GM19455 (cell line): ENCODE results near the gene PPARA.

Source experiments
- ATAC-seq: cut with Tn5 transposase; IDR thresholded peaks from one replicate; pipeline ENCODE4 v1.9.1; 2021; ENCODE audit not compliant: unreplicated experiment

PPARA gene

GRCh38 chr22:46269564-46269963, 119.2 kb downstream of the PPARA start:
- ATAC-seq = no peak

- ATAC-seq = no peak
Observed at GRCh38 chr22:46272196-46272595, 121.9 kb downstream of the PPARA start.

- no peak for ATAC-seq
Observed at GRCh38 chr22:46272762-46273431, 122.6 kb downstream of the PPARA start.

- no peak for ATAC-seq
Observed at GRCh38 chr22:46273432-46274148, 123.3 kb downstream of the PPARA start.

GRCh38 chr22:46274381-46274780, 124.1 kb downstream of the PPARA start:
- ATAC-seq = no peak

GRCh38 chr22:46275455-46276122, 125.3 kb downstream of the PPARA start:
- no peak for ATAC-seq

- no peak for ATAC-seq
Observed at GRCh38 chr22:46276563-46276962, 126.2 kb downstream of the PPARA start.

- no peak for ATAC-seq
Observed at GRCh38 chr22:46278656-46279645, 128.6 kb downstream of the PPARA start.

- no peak for ATAC-seq
Observed at GRCh38 chr22:46280063-46280817, 129.9 kb downstream of the PPARA start.

- ATAC-seq = no peak
Observed at GRCh38 chr22:46280999-46281623, 130.8 kb downstream of the PPARA start.

- no peak for ATAC-seq
Observed at GRCh38 chr22:46281866-46282678, 131.7 kb downstream of the PPARA start.

GRCh38 chr22:46286006-46286405, 135.7 kb downstream of the PPARA start:
- no peak for ATAC-seq

GRCh38 chr22:46286941-46287872, 136.9 kb downstream of the PPARA start:
- ATAC-seq = no peak

GRCh38 chr22:46287873-46288751, 137.8 kb downstream of the PPARA start:
- no peak for ATAC-seq

GRCh38 chr22:46288846-46289243, 138.5 kb downstream of the PPARA start:
- no peak for ATAC-seq

- no peak for ATAC-seq
Observed at GRCh38 chr22:46289244-46289891, 139.0 kb downstream of the PPARA start.
